GM23338 (cell line): ENCODE results near the gene GALNT9. TPM values are rescaled to one million over a fixed set of nuclear protein-coding genes. Genes with fewer than 3 reads are reported as not detected.

Source experiments
- ATAC-seq: fragments of 200-7000 bp; cut with Tn5 transposase; 3 replicates; pipeline ENCODE4 v1.9.1; 2020
- DNase-seq: peaks from one replicate; pipeline ENCODE4 v3.0.0-alpha.2; 2015; ENCODE audit warnings: low spot score
- H2AFZ ChIP-seq: fragments of 200-600 bp; sonication (generic); 2 replicates; pipeline ENCODE4 v1.8.0; 2016; ENCODE audit warnings: antibody characterized with exemption, mild to moderate bottlenecking, moderate library complexity
- H3F3A ChIP-seq: fragments of 200-600 bp; sonication (generic); replicated peaks from 2 replicates; pipeline ENCODE4 v1.8.0; 2017; ENCODE audit warnings: antibody characterized with exemption, mixed run types, low read depth
- H3K27ac ChIP-seq: fragments of 200-600 bp; sonication (generic); 2 replicates; pipeline ENCODE4 v1.6.1; 2016; ENCODE audit warnings: low read depth
- H3K27me3 ChIP-seq: fragments of 200-600 bp; sonication (generic); 2 replicates; pipeline ENCODE4 v1.8.0; 2016; ENCODE audit warnings: mild to moderate bottlenecking, mixed run types, moderate library complexity; ENCODE audit not compliant: insufficient read depth
- H3K36me3 ChIP-seq: fragments of 200-600 bp; sonication (generic); 2 replicates; pipeline ENCODE4 v1.8.0; 2016; ENCODE audit warnings: mild to moderate bottlenecking; ENCODE audit not compliant: insufficient read depth
- H3K4me1 ChIP-seq: fragments of 200-600 bp; sonication (generic); 2 replicates; pipeline ENCODE4 v1.8.0; 2016; ENCODE audit warnings: mild to moderate bottlenecking, moderate library complexity; ENCODE audit not compliant: insufficient read depth
- H3K4me2 ChIP-seq: fragments of 200-600 bp; sonication (generic); 2 replicates; pipeline ENCODE4 v1.7.1; 2017; ENCODE audit warnings: mixed run types
- H3K4me3 ChIP-seq: fragments of 200-600 bp; sonication (generic); 2 replicates; pipeline ENCODE4 v1.6.1; 2016; ENCODE audit warnings: mixed run types
- H3K79me2 ChIP-seq: fragments of 200-600 bp; sonication (generic); replicated peaks from 2 replicates; pipeline ENCODE4 v1.8.0; 2017; ENCODE audit warnings: mild to moderate bottlenecking; ENCODE audit not compliant: insufficient read depth
- H3K9me2 ChIP-seq: fragments of 200-600 bp; sonication (generic); 2 replicates; pipeline ENCODE4 v1.8.0; 2017; ENCODE audit not compliant: insufficient read depth
- H4K20me1 ChIP-seq: fragments of 200-600 bp; sonication (generic); replicated peaks from 2 replicates; pipeline ENCODE4 v1.8.0; 2017; ENCODE audit warnings: mild to moderate bottlenecking; ENCODE audit not compliant: insufficient read depth
- H3K27ac Mint-ChIP-seq: 2 replicates; pipeline ENCODE4 v1.8.0; 2020; ENCODE audit warnings: inconsistent platforms, mild to moderate bottlenecking, moderate library complexity, mixed read lengths
- H3K27me3 Mint-ChIP-seq: 3 replicates; pipeline ENCODE4 v1.8.0; 2022; ENCODE audit warnings: low read depth, mild to moderate bottlenecking, moderate library complexity, mixed read lengths, inconsistent platforms; ENCODE audit not compliant: insufficient read depth, poor library complexity
- H3K36me3 Mint-ChIP-seq: 3 replicates; pipeline ENCODE4 v1.8.0; 2021; ENCODE audit warnings: low read depth, mild to moderate bottlenecking, inconsistent platforms, moderate library complexity, mixed read lengths
- H3K4me1 Mint-ChIP-seq: 3 replicates; pipeline ENCODE4 v1.8.0; 2020; ENCODE audit warnings: mild to moderate bottlenecking, inconsistent platforms, mixed read lengths
- H3K4me3 Mint-ChIP-seq: 3 replicates; pipeline ENCODE4 v1.8.0; 2021; ENCODE audit warnings: moderate library complexity, mild to moderate bottlenecking, inconsistent platforms, mixed read lengths
- H3K9me3 Mint-ChIP-seq: 3 replicates; pipeline ENCODE4 v1.8.0; 2020; ENCODE audit warnings: moderate library complexity, mild to moderate bottlenecking, inconsistent platforms, mixed read lengths
- CREB1 ChIP-seq: fragments of 250-450 bp; sonication (Bioruptor Pico); IDR thresholded peaks from 2 replicates; pipeline ENCODE4 v1.5.0; 2020; ENCODE audit warnings: low read depth, mild to moderate bottlenecking, moderate library complexity
- CTCF ChIP-seq, 2 experiments: fragments of 200-600 bp in 1 of 2; sonication (generic) in 1 of 2; conservative IDR thresholded peaks; 2 replicates each; pipeline versions ENCODE4 v1.5.1 to v1.6.1; 2016 to 2017; ENCODE audit warnings: antibody characterized with exemption in 2 of 2, low read depth in 2 of 2, mild to moderate bottlenecking in 2 of 2, moderate library complexity in 1 of 2
- ETS1 ChIP-seq: IDR thresholded peaks from 2 replicates; pipeline ENCODE4 v1.6.1; 2016; ENCODE audit warnings: antibody characterized with exemption
- EZH2 ChIP-seq: fragments of 200-600 bp; sonication (generic); IDR thresholded peaks from one replicate; pipeline ENCODE4 v1.8.0; 2017; ENCODE audit warnings: antibody characterized with exemption, mild to moderate bottlenecking, low read depth; ENCODE audit not compliant: unreplicated experiment
- EZH2phosphoT487 ChIP-seq: fragments of 200-600 bp; sonication (generic); IDR thresholded peaks from one replicate; pipeline ENCODE4 v1.8.1; 2018; ENCODE audit warnings: antibody characterized with exemption; ENCODE audit not compliant: unreplicated experiment
- JUNB ChIP-seq: IDR thresholded peaks from one replicate; pipeline ENCODE4 v1.6.1; 2016; ENCODE audit warnings: antibody characterized with exemption; ENCODE audit not compliant: unreplicated experiment
- NANOG ChIP-seq: IDR thresholded peaks from 2 replicates; pipeline ENCODE4 v1.6.1; 2016; ENCODE audit warnings: antibody characterized with exemption, borderline replicate concordance
- POLR2AphosphoS5 ChIP-seq: IDR thresholded peaks from 2 replicates; pipeline ENCODE4 v1.6.1; 2016; ENCODE audit warnings: antibody characterized with exemption, low read depth
- REST ChIP-seq: IDR thresholded peaks from one replicate; pipeline ENCODE4 v1.6.1; 2018; ENCODE audit warnings: antibody characterized with exemption; ENCODE audit not compliant: unreplicated experiment
- STAT1 ChIP-seq: IDR thresholded peaks from one replicate; pipeline ENCODE4 v1.6.1; 2016; ENCODE audit warnings: antibody characterized with exemption; ENCODE audit not compliant: unreplicated experiment
- ZNF114 ChIP-seq: fragments of 250-450 bp; sonication (Bioruptor Pico); IDR thresholded peaks from 2 replicates; pipeline ENCODE4 v1.5.0; 2020; ENCODE audit warnings: mild to moderate bottlenecking, moderate library complexity
- ZNF331 ChIP-seq: fragments of 250-450 bp; sonication (Bioruptor Pico); IDR thresholded peaks from 2 replicates; pipeline ENCODE4 v1.5.0; 2020; ENCODE audit warnings: low read depth, mild to moderate bottlenecking, moderate library complexity
- ZNF462 ChIP-seq: fragments of 250-450 bp; sonication (Bioruptor Pico); IDR thresholded peaks from 2 replicates; pipeline ENCODE4 v1.5.0; 2020; ENCODE audit warnings: mild to moderate bottlenecking, moderate library complexity
- polyA plus RNA-seq: library from polyadenylated mRNA; unstranded; fragments of >200 nt; fragmentation: Nextera tagmentation; extraction: Ambion mirVana; gene quantifications from 2 replicates; pipeline ENCODE4 v1.2.1, GENCODE V29; 2016
- total RNA-seq: library from RNA; depleted of rRNA; stranded (reverse); fragments of >200 nt; shearing (Covaris generic); gene quantifications from 2 replicates; pipeline ENCODE4 v1.2.3, GENCODE V29; 2014

Gene GALNT9
- total and polyA plus RNA-seq, 2 experiments from 2014 or later: 0.81 to 2.5 TPM

DNA sequence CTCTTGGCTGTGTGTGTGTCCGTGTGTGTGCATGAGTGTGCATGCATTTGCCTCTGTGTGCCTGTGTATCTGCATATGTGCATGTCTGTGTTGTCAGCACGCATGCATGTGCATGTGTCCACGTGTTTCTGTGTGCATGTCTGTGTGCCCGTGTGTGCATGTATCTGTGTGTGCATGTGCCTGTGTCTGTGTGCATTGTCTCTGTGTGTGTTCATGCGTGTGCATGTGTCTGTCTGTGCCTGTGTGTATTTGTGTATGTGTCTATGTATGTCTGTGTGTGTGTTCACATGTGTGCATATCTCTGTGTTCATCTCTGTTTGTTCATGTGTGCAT is 1.1 kb upstream of the GALNT9 start:
- H3K4me1 ChIP-seq: no peaks in the 10 kb centered on the region
- no peaks in the 10 kb centered on the region for H3K79me2 ChIP-seq
- peaks cover 33% of the 10 kb centered on the region for H3K27me3 ChIP-seq
- Mint-ChIP-seq H3K27ac (no peak overlapping the region), H3K36me3 (no peaks in the 10 kb centered on the region; the same call in 2 of the 3 replicates), H3K4me1 (peaks cover 8% of the 10 kb centered on the region; the same call in 2 of the 3 replicates), H3K9me3 (no peaks in the 10 kb centered on the region), H3K27me3 (peaks cover 50% of the 10 kb centered on the region), H3K4me3 (peak overlapping the region; percentile 47)
- TF ChIP-seq NANOG (no peak), POLR2AphosphoS5 (no peak), ZNF114 (CRISPR knock-in tag) (no peak), CREB1 (CRISPR knock-in tag) (no peak), STAT1 (no peak), REST (no peak), EZH2 (no peak), ZNF331 (CRISPR knock-in tag) (no peak), ZNF462 (no peak), ETS1 (no peak), EZH2phosphoT487 (no peak), JUNB (no peak), CTCF (conservative IDR thresholded peaks at IDR 0.05; ENCODE audit: low read depth in 2 of 2) (no peak)
- DNase-seq (no peak), ATAC-seq (no peak)
- no peaks in the 10 kb centered on the region for H3K9me2 ChIP-seq
- no peak overlapping the region for H3K4me2 ChIP-seq
- no peak overlapping the region for H3K4me3 ChIP-seq
- H3K36me3 ChIP-seq: no peaks in the 10 kb centered on the region
- H3F3A ChIP-seq: peaks cover 9% of the 10 kb centered on the region; the same call in 1 of the 2 replicates
- no peak overlapping the region for H3K27ac ChIP-seq
- H4K20me1 ChIP-seq: no peaks in the 10 kb centered on the region; the same call in 1 of the 2 replicates
- no peak overlapping the region for H2AFZ ChIP-seq
